ENCODE results near the gene PHF20.
A peak's percentile ranks its signal among the peaks of the same experiment; 100 is the strongest.
"Not testable (repeated sequence)": the region's sequence is repeated elsewhere in the genome, so short reads cannot be mapped to it uniquely, and the experiment has no call there.

The PHF20 gene

DNA sequence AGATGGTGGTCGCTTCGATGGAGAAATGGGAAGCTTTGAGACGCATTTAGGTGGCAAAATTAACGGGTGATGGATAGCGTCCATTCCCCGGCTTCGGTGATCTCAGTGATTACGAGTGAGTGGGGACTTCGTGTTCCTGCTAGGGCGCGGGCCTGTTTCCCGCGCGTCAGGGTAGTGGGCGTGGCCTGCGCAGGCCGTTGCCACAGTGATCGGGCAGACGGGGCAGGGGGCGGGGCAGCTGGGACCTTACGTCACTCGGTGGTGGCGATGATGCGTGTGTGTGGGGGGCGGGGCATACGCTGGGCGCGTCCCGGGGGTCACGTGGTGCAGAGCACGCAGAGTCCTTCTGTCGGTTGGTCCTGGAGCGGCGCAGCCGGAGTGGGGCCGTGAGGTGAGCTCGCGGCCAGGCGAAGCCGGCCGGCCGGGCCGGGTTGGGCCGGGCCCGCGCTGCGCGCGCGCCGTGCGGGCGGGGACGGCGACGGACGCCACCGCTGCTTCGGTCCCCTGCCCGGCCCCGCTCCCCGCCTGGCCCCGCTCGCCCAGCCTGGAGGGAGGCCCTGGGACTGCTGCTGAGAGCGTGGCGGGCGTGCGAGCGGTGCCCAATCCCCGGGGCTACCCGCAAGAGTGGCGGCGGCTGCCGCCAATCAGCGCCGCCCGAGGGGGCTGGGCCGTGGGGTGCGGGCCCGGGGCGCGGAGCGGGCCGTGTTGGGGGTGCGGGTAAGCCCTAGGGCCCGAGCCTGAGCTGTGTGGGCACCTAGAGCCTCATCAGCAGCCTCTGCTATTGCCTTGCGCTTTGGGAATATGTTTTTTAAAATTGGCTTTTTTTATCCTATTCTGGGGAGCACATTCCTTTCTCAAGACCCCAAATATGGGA, at the start of gene PHF20:
TSS of gene PHF20 (plus strand) at position 327 of the 874 bp plus-strand sequence. CDS start 29,508 bp downstream, outside the sequence.
- peak; percentile 100 for DNase-seq

DNA sequence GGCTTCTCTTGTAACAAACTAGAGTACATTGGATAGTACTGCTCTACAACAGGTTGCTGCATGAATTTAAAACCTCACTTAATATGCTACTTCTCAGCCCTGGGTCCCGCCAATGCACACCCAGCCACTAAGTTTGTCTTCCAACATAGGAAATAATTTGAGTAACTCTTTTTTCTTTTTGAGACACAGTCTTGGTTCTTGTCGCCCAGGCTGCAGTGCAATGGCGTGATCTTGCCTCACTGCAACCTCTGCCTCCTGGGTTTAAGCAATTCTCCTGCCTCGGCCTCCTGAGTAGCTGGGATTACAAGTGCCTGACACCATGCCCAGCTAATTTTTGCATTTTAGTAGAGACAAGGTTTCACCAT, 48.6 kb upstream of the PHF20 start:
- DNase-seq, result not testable (repeated sequence)

DNA sequence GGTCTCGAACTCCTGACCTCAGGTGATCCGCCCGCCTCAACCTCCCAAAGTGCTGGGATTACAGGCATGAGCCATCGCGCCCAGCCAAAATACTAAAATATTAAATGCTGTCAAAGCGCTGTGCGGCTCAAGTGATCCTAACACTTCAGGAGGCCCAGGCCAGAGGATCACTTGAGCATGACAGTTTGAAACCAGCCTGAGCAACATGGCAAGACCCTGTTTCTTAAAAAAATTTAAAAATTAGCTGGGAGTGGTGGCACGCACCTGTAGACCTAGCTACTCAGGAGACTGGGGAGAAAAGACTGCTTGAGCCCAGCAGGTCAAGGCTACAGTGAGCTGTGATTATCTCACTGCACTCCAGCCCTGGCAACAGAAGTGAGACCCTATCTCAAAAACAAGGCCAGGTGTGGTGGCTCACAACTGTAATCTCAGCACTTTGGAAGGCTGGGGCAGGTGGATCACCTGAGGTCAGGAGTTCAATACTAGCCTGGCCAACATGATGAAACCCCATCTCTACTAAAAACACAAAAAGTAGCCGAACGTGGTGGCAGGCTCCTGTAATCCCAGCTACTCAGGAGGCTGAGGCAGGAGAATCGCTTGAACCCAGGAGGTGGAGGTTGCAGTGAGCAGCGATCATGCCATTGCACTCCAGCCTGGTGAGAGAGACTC, 48.0 kb upstream of the PHF20 start:
- not testable (repeated sequence) for DNase-seq

DNA sequence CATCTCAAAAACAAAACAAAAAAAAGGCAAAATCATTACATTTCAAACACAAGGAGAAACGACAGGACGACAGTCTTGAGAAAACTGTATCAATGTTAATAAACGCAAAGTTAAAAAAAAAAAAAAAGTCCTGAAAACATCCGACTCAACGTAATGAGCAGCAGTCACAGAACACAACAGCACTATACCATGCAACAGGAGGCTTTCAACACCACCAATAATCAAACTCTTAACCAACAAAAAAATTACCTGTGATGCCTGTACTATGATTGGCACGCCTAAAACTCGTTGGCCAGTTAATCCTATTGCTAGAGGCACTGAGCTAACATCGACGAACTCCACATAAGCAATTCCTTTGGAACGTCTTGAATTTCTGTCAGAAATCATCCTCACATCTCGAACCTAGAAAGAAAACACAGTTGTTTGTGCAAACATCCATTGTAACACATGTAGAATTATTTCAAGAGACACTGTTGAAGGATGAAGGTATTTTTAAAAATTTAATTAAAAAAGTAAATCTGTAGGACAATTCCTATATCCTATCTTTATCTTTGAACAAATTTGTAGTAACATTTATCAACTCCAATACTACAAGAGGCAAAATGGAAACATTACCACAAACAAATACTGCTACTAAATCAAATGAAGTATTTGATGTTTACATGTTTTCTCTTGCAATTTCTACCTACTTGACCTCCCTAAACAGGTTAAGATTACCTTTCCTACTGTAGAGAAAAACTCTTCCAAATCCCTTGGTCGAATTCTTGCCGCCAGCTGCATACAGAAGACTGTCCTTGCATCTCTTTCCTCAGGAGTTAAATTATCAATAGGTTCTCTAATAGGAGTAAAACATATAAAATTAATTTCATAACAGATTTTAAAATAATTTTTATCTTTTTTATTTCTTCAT, 47.2 kb upstream of the PHF20 start:
- no peak for DNase-seq

DNA sequence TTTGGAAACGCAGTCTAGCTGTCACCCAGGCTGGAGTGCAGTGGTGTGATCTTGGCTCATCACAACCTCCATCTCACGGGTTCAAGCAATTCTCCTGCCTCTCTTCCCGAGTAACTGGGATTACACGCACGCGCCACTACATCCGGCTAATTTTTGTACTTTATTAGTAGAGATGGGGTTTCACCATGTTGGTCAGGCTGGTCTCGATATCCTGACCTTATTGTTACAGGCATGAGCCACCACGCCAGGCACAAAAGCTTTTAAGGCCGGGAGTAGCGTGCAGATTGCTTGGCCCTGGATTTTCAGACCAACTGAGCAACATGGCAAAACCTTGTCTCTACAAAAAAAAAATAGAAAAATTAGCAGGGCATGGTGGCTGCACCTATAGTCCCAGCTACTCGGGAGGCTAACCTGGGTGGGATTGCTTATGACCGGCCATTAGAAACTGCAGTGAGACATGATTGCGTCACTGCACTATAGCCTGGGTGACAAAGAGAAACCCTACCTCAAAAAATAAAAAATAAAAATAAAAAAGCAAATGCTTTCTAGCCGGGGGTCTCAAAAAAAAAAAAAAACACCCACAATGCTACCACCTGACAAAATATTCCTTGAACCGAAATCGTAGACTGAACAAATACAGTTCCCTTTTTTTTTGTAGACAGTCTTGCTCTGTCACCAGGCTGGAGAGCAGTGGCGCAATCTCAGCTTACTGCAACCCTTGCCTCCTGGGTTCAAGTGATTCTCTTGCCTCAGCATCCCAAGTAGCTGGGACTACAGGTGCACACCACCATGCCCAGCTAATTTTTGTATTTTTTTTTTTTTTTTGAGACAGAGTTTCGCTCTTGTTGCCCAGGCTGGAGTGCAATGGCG, 44.7 kb upstream of the PHF20 start:
- DNase-seq, result no peak

DNA sequence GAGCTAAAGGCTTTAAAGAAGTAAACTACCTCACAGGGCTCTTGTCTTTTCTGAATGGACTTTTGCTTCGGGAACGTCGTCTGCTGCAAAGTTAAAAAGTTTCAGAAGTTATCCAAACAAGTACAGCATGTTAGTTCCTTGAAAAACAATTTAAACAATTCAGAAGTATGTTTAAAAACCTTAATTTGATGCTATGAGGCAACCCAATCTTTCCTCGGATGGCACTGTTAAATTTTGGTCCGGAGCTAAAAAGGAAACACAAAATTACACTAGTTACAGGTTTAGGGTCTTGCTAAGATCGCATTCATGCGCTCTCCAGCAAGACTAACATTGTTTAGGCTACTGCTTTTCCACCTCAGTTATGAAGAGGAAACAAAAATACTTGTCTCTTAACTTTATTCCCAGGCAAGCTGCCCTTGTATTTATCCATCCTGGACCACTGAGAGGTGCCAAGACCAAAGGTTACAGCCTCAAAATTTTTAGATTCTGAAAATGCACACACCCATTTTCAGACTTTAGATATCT, 42.5 kb upstream of the PHF20 start:
- DNase-seq, result no peak

DNA sequence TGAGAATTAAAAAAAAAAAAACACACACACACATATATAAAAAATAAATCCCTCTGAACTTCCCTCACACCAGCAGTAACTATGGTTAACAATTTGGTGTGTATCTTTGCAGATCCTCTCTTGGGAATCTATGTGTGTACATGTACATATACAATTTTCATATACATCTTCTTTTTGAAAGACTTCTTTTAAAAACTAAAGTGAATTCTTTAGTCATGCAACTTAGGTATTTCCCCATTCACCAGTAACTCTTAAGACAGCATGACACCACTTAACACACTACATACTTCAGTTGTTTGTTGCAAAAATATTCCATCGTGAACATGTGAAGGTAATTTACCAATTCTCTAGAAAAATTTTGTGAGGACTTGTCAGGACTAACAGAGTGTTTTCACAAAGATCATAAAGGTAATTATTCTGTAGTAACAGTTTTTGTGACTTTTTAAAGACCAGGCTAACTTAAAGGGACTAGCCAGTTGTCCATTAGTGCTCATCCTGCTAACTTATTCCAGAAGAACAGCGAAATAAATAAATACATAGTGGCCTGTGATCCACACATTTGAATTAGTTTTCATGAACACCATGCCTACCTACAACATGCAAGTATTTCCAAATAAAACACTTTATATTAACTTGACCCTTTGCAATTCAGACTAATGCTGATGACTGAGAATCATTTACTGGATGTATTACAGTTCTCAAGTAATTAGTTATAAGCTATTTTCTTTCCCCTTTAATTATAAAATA, 41.8 kb upstream of the PHF20 start:
- DNase-seq, result no peak

DNA sequence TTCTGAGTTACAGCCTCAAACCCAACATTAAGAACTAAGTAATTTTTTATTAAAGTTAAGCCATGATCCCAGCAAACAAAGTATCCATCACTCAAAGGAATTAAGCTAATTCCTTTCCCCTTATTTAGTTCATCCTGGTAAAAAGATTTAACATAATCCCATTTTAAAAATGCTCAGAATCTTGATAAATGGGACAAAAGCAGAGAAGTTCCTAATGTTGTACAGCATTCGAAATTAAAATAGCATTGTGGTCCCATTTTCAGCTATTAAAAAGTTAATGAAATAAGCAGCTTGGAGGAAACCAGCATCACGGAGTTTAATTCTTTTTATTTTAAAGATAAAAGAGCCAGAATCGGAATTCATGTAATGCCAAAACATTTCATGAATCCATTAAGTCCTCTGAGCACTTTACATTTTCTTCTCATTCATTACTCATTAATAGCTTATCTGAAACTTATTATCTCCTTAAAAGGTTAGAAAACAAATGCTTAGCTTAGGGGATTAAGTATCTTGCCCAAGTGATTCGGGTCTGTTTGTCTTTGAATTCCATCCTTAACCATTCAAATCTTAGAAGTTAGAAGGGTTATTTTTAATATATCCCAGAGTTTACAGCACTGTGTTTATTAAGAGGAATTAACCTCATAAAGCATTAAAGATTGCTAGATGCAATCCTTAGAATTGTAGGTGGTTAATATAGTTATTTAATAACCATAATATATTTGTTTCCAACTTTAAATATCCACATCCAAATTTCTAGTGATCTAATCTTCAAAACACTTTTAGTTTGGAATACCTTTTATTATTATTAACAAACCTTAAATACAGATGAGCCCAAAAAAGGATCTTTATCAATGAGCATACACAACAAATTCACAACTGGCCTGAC, 41.0 kb upstream of the PHF20 start:
- DNase-seq, result no peak

DNA sequence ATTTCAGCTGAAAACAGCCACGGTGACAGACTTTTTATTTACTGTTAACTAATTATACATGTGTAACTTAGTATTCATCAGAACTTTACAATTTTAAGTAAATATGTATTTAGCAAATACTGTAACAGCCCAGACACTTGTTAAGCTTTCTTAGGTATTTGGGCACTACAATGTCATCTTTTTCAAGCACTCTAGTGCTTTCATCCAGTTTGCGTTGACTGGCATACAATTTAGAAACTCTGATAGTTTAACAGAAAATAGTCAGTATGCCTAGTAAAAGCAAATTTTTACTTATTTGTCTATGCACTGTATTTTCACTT, 40.4 kb upstream of the PHF20 start:
- DNase-seq, result no peak

DNA sequence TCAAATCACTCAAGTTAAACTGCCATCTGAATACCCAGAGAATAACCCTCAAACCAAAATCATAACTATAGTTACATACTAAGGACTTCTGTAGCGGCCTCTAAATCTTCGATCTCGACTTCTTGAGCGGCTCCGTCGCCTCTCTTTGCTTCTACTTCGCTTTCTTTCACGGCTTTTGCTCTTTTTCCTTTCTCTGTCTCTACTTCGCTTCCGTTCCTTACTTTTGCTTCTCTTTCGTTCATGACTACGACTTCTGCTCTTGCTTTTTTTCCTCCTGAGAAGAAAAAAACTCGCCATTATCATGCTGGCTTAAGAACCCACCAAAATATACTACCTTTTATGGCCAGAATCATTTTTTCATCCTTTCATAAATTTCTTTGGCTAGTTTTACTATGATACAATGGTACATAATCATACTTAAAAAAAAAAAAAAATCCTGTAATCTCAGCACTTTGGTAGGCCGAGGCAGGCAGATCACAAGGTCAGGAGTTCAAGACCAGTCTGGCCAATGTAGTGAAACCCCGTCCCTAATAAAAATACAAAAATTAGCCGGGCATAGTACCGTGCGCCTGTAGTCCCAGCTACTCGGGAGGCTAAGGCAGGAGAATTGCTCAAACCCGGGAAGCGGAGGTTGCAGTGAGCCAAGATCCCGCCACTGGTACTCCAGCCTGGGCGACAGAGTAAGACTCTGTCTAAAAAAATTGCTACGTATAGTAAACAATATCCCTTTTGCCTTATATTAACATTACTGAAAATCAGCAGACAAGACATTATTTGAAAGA, 39.8 kb upstream of the PHF20 start:
- no peak for DNase-seq

DNA sequence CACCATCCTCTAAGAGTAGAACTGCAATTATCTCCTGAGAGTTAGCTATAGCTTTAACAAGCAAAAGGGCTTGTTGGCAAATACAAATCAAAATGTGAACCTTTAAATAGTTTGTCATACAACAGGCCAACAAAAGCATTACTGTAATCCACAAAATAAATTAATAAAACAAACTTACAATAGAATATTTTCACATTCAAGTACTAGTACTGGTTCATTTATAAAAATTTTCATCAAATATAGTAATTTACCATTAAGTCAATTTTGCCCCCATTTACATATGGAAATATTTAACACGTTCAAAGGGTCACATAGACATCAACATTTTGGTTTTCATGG, 39.2 kb upstream of the PHF20 start:
- no peak for DNase-seq

DNA sequence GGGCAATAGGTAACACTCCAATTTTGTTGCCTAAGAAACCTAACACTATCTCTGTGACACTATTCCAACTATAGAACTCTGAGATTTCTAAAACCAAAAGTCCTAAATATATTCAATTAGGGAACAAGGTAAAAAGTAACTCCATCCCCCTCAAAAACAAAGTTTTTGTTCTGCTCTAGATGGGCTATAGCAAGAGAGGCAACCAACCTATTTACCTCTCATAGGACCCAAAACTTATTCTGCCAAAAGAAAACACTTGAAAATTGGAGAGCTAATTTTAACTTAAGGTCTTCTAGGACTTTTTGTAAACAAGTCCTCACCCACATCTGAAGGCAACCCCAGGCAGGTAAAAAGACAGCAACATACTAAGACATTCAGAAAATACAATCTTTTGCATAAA, 37.4 kb upstream of the PHF20 start:
- no peak for DNase-seq

DNA sequence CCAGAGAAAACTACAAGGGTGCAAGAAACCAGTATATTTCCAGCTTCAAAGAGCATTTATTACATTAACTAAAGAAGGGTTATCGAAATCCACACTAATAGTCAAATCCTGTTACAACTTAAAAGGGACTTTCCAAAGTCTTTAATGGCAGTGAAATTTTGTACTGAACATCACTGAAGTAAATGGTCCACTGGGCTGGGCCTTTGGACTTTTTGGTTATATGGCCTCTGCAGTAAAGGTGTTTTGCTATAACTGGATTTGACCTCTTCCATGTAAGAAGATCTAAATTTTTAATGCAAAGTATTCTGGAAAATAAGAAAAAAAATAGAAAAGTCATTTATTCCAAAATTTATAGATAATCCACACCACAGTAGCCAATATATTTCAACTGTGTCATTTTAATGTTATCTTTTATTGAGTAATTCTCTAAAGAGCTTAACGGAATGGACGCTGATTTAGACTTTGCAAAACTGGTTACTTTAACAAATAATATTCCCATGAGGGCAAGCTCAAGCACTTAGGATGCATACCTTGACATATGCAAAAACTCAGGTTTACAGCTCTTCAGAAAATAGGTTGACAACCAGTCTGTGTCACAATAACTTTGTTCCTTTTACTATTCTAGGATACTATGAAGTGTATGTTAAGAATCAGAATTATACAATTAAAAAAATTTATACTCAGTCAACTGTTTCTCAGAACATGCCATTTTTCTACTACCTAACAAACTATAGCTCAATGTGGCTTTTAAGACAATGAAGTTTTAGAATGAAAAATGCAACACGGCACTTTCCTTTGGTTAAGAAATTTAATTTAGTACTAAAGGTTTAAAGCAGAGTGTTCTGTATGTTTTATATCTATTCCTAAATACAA, 36.8 kb upstream of the PHF20 start:
- DNase-seq, result no peak

DNA sequence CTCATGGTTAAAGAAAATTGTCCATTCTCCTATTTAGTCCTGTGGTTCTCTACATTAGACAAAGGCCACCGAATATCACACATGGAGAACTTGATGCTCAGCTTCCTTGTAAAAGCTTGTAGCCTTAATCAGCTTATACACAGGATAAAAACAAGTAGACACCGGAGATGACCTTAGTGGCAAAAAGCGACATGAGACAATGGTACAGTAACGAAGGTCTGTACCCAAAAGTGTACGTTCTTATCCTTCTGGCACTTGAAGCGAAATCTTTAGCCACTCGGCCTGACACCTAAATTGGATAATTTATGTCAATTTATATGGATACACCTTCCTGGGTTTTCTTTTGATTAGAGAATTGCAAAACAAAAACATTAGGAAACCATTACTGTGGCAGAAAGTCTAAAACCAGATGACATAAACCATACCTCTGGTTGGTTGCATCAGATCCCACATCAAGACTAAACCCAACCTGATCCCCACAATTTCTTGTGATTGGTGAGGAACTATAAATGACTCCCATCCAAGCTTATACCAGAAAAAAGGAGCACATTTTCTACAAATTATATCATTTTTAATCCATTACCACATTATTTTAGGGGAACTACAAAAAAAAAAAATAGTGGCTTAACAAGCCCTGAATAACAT, 35.9 kb upstream of the PHF20 start:
- no peak for DNase-seq

DNA sequence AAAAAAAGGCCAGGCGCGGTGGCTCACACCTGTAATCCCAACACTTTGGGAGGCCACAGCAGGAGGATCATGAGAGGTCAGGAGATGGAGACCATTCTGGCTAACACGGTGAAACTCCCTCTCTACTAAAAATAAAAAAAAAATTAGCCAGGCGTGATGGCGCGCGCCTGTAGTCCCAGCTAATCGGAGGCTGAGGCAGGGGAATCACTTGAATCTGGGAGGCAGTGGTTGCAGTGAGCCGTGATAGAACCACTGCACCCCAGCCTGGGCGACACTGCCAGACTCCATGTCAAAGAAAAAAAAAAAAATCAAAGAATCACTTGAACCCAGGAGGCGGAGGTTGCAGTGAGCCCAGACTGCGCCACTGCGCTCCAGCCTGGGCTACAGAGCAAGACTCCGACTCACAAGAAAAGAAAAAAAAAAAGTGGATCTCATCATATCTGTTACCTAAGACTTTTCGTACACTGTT, 33.9 kb upstream of the PHF20 start:
- DNase-seq, result no peak

DNA sequence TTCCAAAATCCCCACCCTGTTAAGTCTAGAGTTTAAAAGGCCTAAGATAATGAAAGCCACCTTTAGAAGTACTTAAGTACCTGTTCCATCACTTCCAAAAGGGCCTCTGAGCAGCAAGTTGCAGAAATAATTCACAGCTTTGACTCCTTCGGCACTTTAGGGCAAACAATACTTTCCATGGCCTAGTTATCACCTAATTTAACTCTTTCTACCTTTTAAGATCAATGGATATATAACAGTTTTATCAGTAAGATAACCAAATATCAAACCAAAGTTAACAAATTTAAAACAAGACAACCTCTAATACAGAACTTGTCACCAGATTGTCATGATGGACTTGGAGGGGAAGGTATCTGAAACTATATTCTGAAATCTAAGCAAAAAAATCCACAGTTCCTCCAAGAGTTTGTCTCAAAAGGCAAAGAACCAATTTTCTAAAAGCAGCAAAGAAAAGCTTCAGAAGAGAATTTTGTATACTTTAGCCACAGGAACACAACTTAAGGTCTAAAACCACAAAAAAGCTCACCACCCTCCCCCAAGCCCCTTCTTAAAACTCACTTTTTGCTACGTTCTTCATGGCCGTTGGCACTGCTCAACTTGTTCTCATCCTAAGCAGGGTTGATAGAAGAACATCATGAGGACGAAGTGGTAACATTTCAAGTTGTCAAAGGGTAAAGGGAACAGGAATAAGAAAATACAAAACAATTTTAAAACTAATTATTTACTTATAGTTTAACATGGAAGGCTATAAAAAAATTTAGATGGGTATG, 33.2 kb upstream of the PHF20 start:
- no peak for DNase-seq
